ENCODE results near the gene TMEM30B. TPM values are rescaled to one million over a fixed set of nuclear protein-coding genes. Genes with fewer than 3 reads are reported as not detected.

The TMEM30B gene
- total and polyA plus RNA-seq, 2 of the 4 experiments (the other 2 are of a cell fraction), result 0.03 TPM; not detected in 1

DNA sequence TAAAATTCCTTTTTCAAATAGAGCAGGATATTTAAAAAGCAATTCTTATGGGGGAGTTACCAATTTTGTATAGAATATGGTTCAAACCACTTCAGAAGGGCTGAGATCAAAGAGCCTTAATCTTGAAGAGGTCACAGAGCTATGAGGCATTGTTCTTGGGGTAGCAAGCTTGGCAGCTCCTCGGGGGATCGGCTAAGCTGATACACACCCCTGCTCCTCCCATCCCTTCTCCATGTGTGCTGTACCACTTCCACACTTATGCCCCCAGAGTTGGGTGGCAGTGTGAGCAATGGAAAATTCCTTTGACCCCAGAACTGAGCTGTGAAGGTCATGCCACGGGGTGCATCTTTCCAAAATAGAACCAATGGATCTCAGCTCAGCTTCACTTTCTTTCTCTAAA, 15.0 kb upstream of the TMEM30B start:
- dilution Hi-C loops (cut with HindIII; ENCODE audit: low sequenced_read_pairs, unreplicated experiment) (no loop called here), in situ Hi-C loops (cut with MboI; ENCODE audit: low sequenced_read_pairs) (loop anchor here (5.0 kb wide), 1 partner anchor 541 kb away; no protein-coding TSS in a partner anchor), intact Hi-C loops (cut with micrococcal nuclease) (loop anchor here (2.0 kb wide), 2 partner anchors 161 to 831 kb away; no protein-coding TSS in a partner anchor)
- Histone ChIP-seq H2AK5ac (ENCODE audit: low read depth, low read length) (no peak overlapping the region), H3K79me1 (ENCODE audit: low read depth in 1 of 2, low read length in 2 of 2) (no peaks in the 10 kb centered on the region), H3K18ac (ENCODE audit: low read depth, low read length) (no peak overlapping the region), H3K27ac (ENCODE audit: insufficient read depth, low read length) (no peak overlapping the region), H3K14ac (replicated peaks; ENCODE audit: low read depth, low read length) (0 out of 2 replicates have a peak overlapping the region, but pooled peaks have one; percentile 52), H4K20me1 (ENCODE audit: insufficient read depth, low read length) (no peaks in the 10 kb centered on the region), H3K9ac (ENCODE audit: low read depth, low read length) (no peak overlapping the region), H3K4me3 (ENCODE audit: insufficient read depth, low read depth, low read length) (no peak overlapping the region), H3K9me1 (ENCODE audit: insufficient read depth, low read length) (no peaks in the 10 kb centered on the region), H2BK5ac (ENCODE audit: low read depth, low read length, poor library complexity, severe bottlenecking) (no peak overlapping the region), H2AK9ac (replicated peaks; ENCODE audit: low read depth, low read length, poor library complexity) (peak overlapping the region; percentile 29), H3K4ac (ENCODE audit: low read depth, low read length) (no peak overlapping the region), H3K4me1 (ENCODE audit: control insufficient read depth, insufficient read depth, low read length) (no peaks in the 10 kb centered on the region), H3K27me3 (ENCODE audit: control insufficient read depth, insufficient read depth, low read length) (peaks cover 17% of the 10 kb centered on the region), H3K23ac (ENCODE audit: low read depth, low read length) (no peak overlapping the region), H4K5ac (ENCODE audit: low read depth, low read length) (no peak overlapping the region), H2BK120ac (ENCODE audit: low read depth, low read length) (no peak overlapping the region), H3K4me2 (ENCODE audit: low read depth, low read length) (0 out of 2 replicates have a peak overlapping the region, but pooled peaks have one; percentile 42), H3K56ac (ENCODE audit: extremely low read depth, insufficient read depth, low read length) (no peak overlapping the region), H3K9me3 (ENCODE audit: control insufficient read depth, insufficient read depth, low read length) (no peaks in the 10 kb centered on the region), H4K8ac (ENCODE audit: low read depth in 2 of 2, low read length in 2 of 2) (no peak overlapping the region), H3K36me3 (ENCODE audit: control insufficient read depth, insufficient read depth, low read length) (no peaks in the 10 kb centered on the region), H2BK20ac (ENCODE audit: low read depth, low read length) (no peak overlapping the region), H4K91ac (ENCODE audit: insufficient read depth, low read depth, low read length) (no peak overlapping the region), H2BK15ac (ENCODE audit: low read depth, low read length) (no peak overlapping the region), H2AFZ (replicated peaks; ENCODE audit: low read length, poor library complexity) (peak overlapping the region; percentile 40)
- no peak for DNase-seq
- no CpG with 5 or more reads among the region's 3 CpGs for WGBS, 2 experiments (ENCODE audit: extremely low coverage in 2 of 2, insufficient read length in 1 of 2)
- ChIA-PET POLR2A (ENCODE audit: unreplicated experiment) (no interaction called here), CTCF (interaction anchor here (0.6 to 1.7 kb wide), 4 partner anchors 10 to 257 kb away, joined by 3 to 8 read pairs (median 4); no protein-coding TSS in a partner anchor)
- no peak for ATAC-seq (ENCODE audit: low read depth)
- TF ChIP-seq RAD21 (IDR thresholded peaks at IDR 0.05; ENCODE audit: low read length), result no peak
- TF ChIP-seq SMC3 (IDR thresholded peaks at IDR 0.05; ENCODE audit: low read depth, low read length), result no peak
- no peak for TF ChIP-seq POLR2A (IDR thresholded peaks at IDR 0.05; ENCODE audit: low read depth, low read length)
- TF ChIP-seq RCOR1 (IDR thresholded peaks at IDR 0.05; ENCODE audit: insufficient replicate concordance, low read length), result no peak
- TF ChIP-seq MAZ (IDR thresholded peaks at IDR 0.05; ENCODE audit: borderline replicate concordance, low read depth, low read length), result no peak
- TF ChIP-seq BHLHE40 (IDR thresholded peaks at IDR 0.05; ENCODE audit: low read depth, low read length), result no peak
- TF ChIP-seq, protein P1, sequence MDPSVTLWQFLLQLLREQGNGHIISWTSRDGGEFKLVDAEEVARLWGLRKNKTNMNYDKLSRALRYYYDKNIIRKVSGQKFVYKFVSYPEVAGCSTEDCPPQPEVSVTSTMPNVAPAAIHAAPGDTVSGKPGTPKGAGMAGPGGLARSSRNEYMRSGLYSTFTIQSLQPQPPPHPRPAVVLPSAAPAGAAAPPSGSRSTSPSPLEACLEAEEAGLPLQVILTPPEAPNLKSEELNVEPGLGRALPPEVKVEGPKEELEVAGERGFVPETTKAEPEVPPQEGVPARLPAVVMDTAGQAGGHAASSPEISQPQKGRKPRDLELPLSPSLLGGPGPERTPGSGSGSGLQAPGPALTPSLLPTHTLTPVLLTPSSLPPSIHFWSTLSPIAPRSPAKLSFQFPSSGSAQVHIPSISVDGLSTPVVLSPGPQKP (IDR thresholded peaks at IDR 0.05; ENCODE audit: borderline replicate concordance, low read depth, low read length), result no peak
- TF ChIP-seq, protein P2, sequence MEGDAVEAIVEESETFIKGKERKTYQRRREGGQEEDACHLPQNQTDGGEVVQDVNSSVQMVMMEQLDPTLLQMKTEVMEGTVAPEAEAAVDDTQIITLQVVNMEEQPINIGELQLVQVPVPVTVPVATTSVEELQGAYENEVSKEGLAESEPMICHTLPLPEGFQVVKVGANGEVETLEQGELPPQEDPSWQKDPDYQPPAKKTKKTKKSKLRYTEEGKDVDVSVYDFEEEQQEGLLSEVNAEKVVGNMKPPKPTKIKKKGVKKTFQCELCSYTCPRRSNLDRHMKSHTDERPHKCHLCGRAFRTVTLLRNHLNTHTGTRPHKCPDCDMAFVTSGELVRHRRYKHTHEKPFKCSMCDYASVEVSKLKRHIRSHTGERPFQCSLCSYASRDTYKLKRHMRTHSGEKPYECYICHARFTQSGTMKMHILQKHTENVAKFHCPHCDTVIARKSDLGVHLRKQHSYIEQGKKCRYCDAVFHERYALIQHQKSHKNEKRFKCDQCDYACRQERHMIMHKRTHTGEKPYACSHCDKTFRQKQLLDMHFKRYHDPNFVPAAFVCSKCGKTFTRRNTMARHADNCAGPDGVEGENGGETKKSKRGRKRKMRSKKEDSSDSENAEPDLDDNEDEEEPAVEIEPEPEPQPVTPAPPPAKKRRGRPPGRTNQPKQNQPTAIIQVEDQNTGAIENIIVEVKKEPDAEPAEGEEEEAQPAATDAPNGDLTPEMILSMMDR (conservative IDR thresholded peaks at IDR 0.05; ENCODE audit: low read depth, low read length), result no peak
- TF ChIP-seq MXI1 (IDR thresholded peaks at IDR 0.05; ENCODE audit: borderline replicate concordance, low read depth, low read length), result no peak
- BruUV-seq (replicated peaks), result no TSS peak

Data from IMR-90 (cell line).